ENCODE results near the gene PPCDC.
"Not testable (repeated sequence)": the region's sequence is repeated elsewhere in the genome, so short reads cannot be mapped to it uniquely, and the experiment has no call there.

The PPCDC gene

GRCh38 chr15:75067123-75067830, 43.9 kb downstream of the PPCDC start:
- DNase-seq (ENCODE audit: low spot score) = no peak

GRCh38 chr15:75068748-75069147, 45.4 kb downstream of the PPCDC start:
- no peak for DNase-seq (ENCODE audit: low spot score)

- peak; percentile 65 for DNase-seq (ENCODE audit: low spot score)
Measured at GRCh38 chr15:75069301-75069925, 46.0 kb downstream of the PPCDC start.

- DNase-seq (ENCODE audit: low spot score) = no peak
Measured at GRCh38 chr15:75070674-75071073, 47.3 kb downstream of the PPCDC start.

GRCh38 chr15:75073197-75073596, 49.8 kb downstream of the PPCDC start:
- peak; percentile 45 for DNase-seq (ENCODE audit: low spot score)

- DNase-seq (ENCODE audit: low spot score) = no peak
Measured at GRCh38 chr15:75076277-75076676, 52.9 kb downstream of the PPCDC start.

GRCh38 chr15:75077551-75077961, 54.2 kb downstream of the PPCDC start:
- DNase-seq (ENCODE audit: low spot score) = not testable (repeated sequence)

GRCh38 chr15:75081150-75081549, 57.8 kb downstream of the PPCDC start:
- no peak for DNase-seq (ENCODE audit: low spot score)

GRCh38 chr15:75082689-75083088, 59.3 kb downstream of the PPCDC start:
- DNase-seq (ENCODE audit: low spot score) = no peak

GRCh38 chr15:75085708-75086107, 62.3 kb downstream of the PPCDC start:
- DNase-seq (ENCODE audit: low spot score) = not testable (repeated sequence)

- DNase-seq (ENCODE audit: low spot score) = no peak
Measured at GRCh38 chr15:75089456-75090387, 66.3 kb downstream of the PPCDC start.

GRCh38 chr15:75090388-75090734, 67.0 kb downstream of the PPCDC start:
- no peak for DNase-seq (ENCODE audit: low spot score)

- no peak for DNase-seq (ENCODE audit: low spot score)
Measured at GRCh38 chr15:75091814-75092213, 68.4 kb downstream of the PPCDC start.

- not testable (repeated sequence) for DNase-seq (ENCODE audit: low spot score)
Measured at GRCh38 chr15:75094961-75095478, 71.6 kb downstream of the PPCDC start.

- DNase-seq (ENCODE audit: low spot score) = no peak
Measured at GRCh38 chr15:75095594-75095993, 72.2 kb downstream of the PPCDC start.

- no peak for DNase-seq (ENCODE audit: low spot score)
Measured at GRCh38 chr15:75097939-75098338, 74.5 kb downstream of the PPCDC start.

GRCh38 chr15:75098404-75098803, 75.0 kb downstream of the PPCDC start:
- no peak for DNase-seq (ENCODE audit: low spot score)
